Mesothelial cell of epicardium (in vitro differentiated cells): ENCODE data around the gene NEXN. TPM values are rescaled to one million over a fixed set of nuclear protein-coding genes. Genes with fewer than 3 reads are reported as not detected.

Source experiments
- DNase-seq, 2 experiments: peaks; one replicate each; pipeline ENCODE4 v3.0.0; 2021; ENCODE audit warnings: low spot score in 2 of 2; ENCODE audit not compliant: unreplicated experiment in 2 of 2
- H3K27ac Mint-ChIP-seq: 2 replicates; pipeline ENCODE4 v1.8.0; 2021; ENCODE audit warnings: mixed read lengths
- H3K27me3 Mint-ChIP-seq: 2 replicates; pipeline ENCODE4 v1.8.0; 2021; ENCODE audit warnings: low read depth, mixed read lengths
- H3K36me3 Mint-ChIP-seq: 2 replicates; pipeline ENCODE4 v1.8.0; 2021; ENCODE audit warnings: mixed read lengths
- H3K4me1 Mint-ChIP-seq: 2 replicates; pipeline ENCODE4 v1.8.0; 2021; ENCODE audit warnings: mixed read lengths
- H3K4me3 Mint-ChIP-seq: 2 replicates; pipeline ENCODE4 v1.8.0; 2021; ENCODE audit warnings: mild to moderate bottlenecking, moderate library complexity, mixed read lengths
- H3K9me3 Mint-ChIP-seq: 2 replicates; pipeline ENCODE4 v1.8.0; 2021; ENCODE audit warnings: mixed read lengths
- CTCF ChIP-seq: fragments of 200-600 bp; sonication (generic); IDR thresholded peaks from one replicate; pipeline ENCODE4 v1.5.0; 2021; ENCODE audit warnings: antibody characterized with exemption; ENCODE audit not compliant: unreplicated experiment
- total RNA-seq: library from RNA; stranded (reverse); gene quantifications from 3 replicates; pipeline ENCODE4 v1.2.1, GENCODE V29; 2021

NEXN gene
- total RNA-seq, 1 donor from 2014 or later = 8.2 TPM

- Mint-ChIP-seq H3K36me3 (peaks cover 48% of the 10 kb centered on the region), H3K27me3 (no peaks in the 10 kb centered on the region), H3K4me3 (no peak overlapping the region), H3K4me1 (no peaks in the 10 kb centered on the region), H3K27ac (no peak overlapping the region), H3K9me3 (no peaks in the 10 kb centered on the region)
- no peak for TF ChIP-seq CTCF
- no peak for DNase-seq
These were observed 62.9 kb downstream of the NEXN start for GRCh38 chr1:77951328-77951727.

GRCh38 chr1:77953907-77954306, 65.5 kb downstream of the NEXN start:
- Mint-ChIP-seq H3K27me3 (no peaks in the 10 kb centered on the region), H3K27ac (no peak overlapping the region), H3K4me3 (no peak overlapping the region), H3K4me1 (no peaks in the 10 kb centered on the region), H3K36me3 (peaks cover 41% of the 10 kb centered on the region), H3K9me3 (no peaks in the 10 kb centered on the region)
- no peak for TF ChIP-seq CTCF
- no peak for DNase-seq

GRCh38 chr1:77954521-77954920, 66.1 kb downstream of the NEXN start:
- H3K4me1 Mint-ChIP-seq = no peaks in the 10 kb centered on the region
- H3K27ac Mint-ChIP-seq = no peak overlapping the region
- TF ChIP-seq CTCF = no peak
- no peak for DNase-seq
- no peaks in the 10 kb centered on the region for H3K9me3 Mint-ChIP-seq
- H3K4me3 Mint-ChIP-seq = no peak overlapping the region
- H3K27me3 Mint-ChIP-seq = no peaks in the 10 kb centered on the region
- peaks cover 44% of the 10 kb centered on the region for H3K36me3 Mint-ChIP-seq

- Mint-ChIP-seq H3K4me1 (no peaks in the 10 kb centered on the region), H3K27ac (no peak overlapping the region), H3K9me3 (no peaks in the 10 kb centered on the region)
These were observed 67.3 kb downstream of the NEXN start for GRCh38 chr1:77955709-77956108.

GRCh38 chr1:77956464-77956863, 68.0 kb downstream of the NEXN start:
- Mint-ChIP-seq H3K4me1 (no peaks in the 10 kb centered on the region), H3K27ac (no peak overlapping the region), H3K36me3 (peaks cover 56% of the 10 kb centered on the region), H3K9me3 (no peaks in the 10 kb centered on the region), H3K4me3 (no peak overlapping the region), H3K27me3 (no peaks in the 10 kb centered on the region)
- no peak for TF ChIP-seq CTCF
- no peak for DNase-seq

More at GRCh38 chr1:77955709-77956108, 67.3 kb downstream of the NEXN start:
- DNase-seq = no peak
- Mint-ChIP-seq H3K4me3 (no peak overlapping the region), H3K36me3 (peaks cover 55% of the 10 kb centered on the region), H3K27me3 (no peaks in the 10 kb centered on the region)
- TF ChIP-seq CTCF = no peak

GRCh38 chr1:77958391-77958790, 70.0 kb downstream of the NEXN start:
- Mint-ChIP-seq H3K27ac (peak overlapping the region; percentile 2), H3K9me3 (no peaks in the 10 kb centered on the region), H3K27me3 (no peaks in the 10 kb centered on the region), H3K4me1 (no peaks in the 10 kb centered on the region), H3K4me3 (no peak overlapping the region), H3K36me3 (peaks cover 63% of the 10 kb centered on the region)
- no peak for DNase-seq
- no peak for TF ChIP-seq CTCF
